ENCODE results near the gene AURKAIP1.

GRCh38 chr1:1377540-1378205, 2.7 kb upstream of the AURKAIP1 start:
- no peak for TF ChIP-seq MAFG (tag; conservative IDR thresholded peaks at IDR 0.05)
- TF ChIP-seq FOXJ3 (CRISPR knock-in tag; IDR thresholded peaks at IDR 0.05): no peak
- TF ChIP-seq JUN (IDR thresholded peaks at IDR 0.05; ENCODE audit: borderline replicate concordance, low read depth, low read length): no peak
- TF ChIP-seq JUN (CRISPR knock-in tag; IDR thresholded peaks at IDR 0.05; ENCODE audit: borderline replicate concordance): no peak
- TF ChIP-seq ZSCAN32 (CRISPR knock-in tag; IDR thresholded peaks at IDR 0.05): no peak
- TF ChIP-seq RBM14 (IDR thresholded peaks at IDR 0.05; ENCODE audit: borderline replicate concordance, insufficient read depth, low read depth, low read length): no peak
- TF ChIP-seq ZNF253 (CRISPR knock-in tag; conservative IDR thresholded peaks at IDR 0.05): no peak
- TF ChIP-seq PHB2 (IDR thresholded peaks at IDR 0.05; ENCODE audit: low read depth): no peak
- TF ChIP-seq SP1 (CRISPR knock-in tag; IDR thresholded peaks at IDR 0.05): no peak
- TF ChIP-seq ZEB2 (IDR thresholded peaks at IDR 0.05): no peak

All from K562 (cell line).